Activated naive CD4-positive, alpha-beta T cell treated with anti-CD3 and anti-CD28 coated beads for 36 hours (primary cell): ENCODE measurements around the gene CDCP1. TPM values are rescaled to one million over a fixed set of nuclear protein-coding genes. Genes with fewer than 3 reads are reported as not detected.
A peak's percentile ranks its signal among the peaks of the same experiment; 100 is the strongest.

Experiments
- CTCF ChIA-PET: fragments of 350-600 bp; sonication (Branson Sonifier 250); formaldehyde crosslinking; loops from one replicate; lab custom pipeline; 2021; ENCODE audit warnings: antibody characterized with exemption; lab: Charles Lee
- DNase-seq: peaks from one replicate; pipeline ENCODE4 v3.0.0-alpha.2; 2020
- H3K27ac Mint-ChIP-seq: one replicate; pipeline ENCODE4 v1.8.0; 2021; ENCODE audit warnings: mild to moderate bottlenecking, mixed read lengths
- H3K27me3 Mint-ChIP-seq: one replicate; pipeline ENCODE4 v1.8.0; 2021; ENCODE audit warnings: low read depth, mixed read lengths
- H3K36me3 Mint-ChIP-seq: one replicate; pipeline ENCODE4 v1.8.0; 2021; ENCODE audit warnings: low read depth, mixed read lengths
- H3K4me1 Mint-ChIP-seq: one replicate; pipeline ENCODE4 v1.8.0; 2021; ENCODE audit warnings: low read depth, mixed read lengths
- H3K4me3 Mint-ChIP-seq: one replicate; pipeline ENCODE4 v1.8.0; 2021; ENCODE audit warnings: mild to moderate bottlenecking, moderate library complexity, mixed read lengths
- H3K9me3 Mint-ChIP-seq: one replicate; pipeline ENCODE4 v1.8.0; 2021; ENCODE audit warnings: mixed read lengths
- intact Hi-C: fragments of 100-400 bp; cut with micrococcal nuclease; formaldehyde crosslinking; loops from one replicate; pipeline ENCODE4 v1.15.1; 2023
- total RNA-seq, 2 experiments: library from RNA; stranded (reverse); gene quantifications; one replicate each; pipeline ENCODE4 v1.2.3, GENCODE V29; 2021

The CDCP1 gene
- total RNA-seq, 2 experiments from 2014 or later: 0.41 to 0.59 TPM

DNA sequence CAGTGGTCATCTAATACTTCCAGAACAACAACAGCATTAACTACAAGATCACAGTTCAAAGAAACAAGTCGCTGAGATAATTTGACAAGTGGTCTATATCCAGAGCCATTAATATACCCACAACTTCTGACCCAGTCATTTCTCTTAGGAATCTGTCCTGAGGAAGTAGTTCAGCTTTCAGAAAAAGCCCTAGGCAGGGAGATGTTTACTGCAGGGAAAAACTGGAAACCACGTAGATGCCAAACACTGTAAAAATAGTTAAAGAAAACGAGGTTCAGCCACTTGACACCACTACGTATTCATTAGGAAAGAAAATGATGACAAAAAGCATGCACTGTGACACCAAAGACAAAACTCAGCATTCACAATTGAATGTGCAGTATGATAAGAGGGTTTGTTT, 22.3 kb upstream of the CDCP1 start:
- no peak for DNase-seq
- CTCF ChIA-PET: no interaction called here

DNA sequence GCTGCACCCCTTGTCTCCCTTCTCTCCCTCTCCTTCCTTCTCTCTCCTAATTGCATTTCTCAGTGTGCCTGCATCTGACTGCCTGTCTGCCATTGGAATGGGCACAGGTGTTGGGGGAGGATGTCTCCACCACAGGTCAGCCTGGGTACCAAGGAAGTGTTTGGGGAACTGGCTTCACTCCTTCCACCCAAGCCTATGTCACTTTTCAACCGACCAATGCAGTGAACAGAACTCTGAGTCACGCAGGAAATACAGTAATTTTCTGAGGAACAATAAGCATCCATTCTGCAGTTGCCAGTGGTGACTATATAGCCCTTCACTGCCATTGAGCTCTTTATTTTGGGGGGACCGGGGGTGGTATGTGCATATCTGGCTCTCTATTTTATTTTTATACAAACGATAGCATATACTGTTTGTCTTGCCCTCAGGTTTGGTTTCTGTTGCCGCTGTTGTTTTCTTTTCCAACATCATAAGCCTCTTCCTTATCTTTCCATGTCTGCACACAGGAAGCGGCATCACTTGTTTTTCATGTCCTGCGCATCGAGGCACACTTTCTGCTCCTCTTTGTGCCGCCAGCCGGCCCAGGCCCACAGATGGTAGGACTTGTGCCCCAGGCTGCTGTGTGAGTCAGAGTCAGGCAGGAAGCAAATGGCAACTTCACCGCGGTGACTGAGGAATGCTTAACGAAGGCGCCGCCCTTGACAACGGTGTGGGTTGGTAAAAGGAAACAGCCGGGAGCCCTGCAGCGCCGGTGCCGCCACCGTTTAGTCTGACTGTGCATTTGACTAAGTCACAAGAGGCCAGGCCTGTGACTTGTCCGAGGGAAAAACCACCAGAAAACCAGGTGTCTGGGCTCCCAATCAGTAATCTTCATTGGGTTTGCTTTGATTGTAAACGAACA, 21.1 kb upstream of the CDCP1 start:
- Mint-ChIP-seq H3K4me1 (peaks cover 19% of the 10 kb centered on the region), H3K27ac (peak overlapping the region; percentile 88), H3K4me3 (peak overlapping the region; percentile 55), H3K27me3 (no peaks in the 10 kb centered on the region), H3K9me3 (no peaks in the 10 kb centered on the region), H3K36me3 (no peaks in the 10 kb centered on the region)
- intact Hi-C loops: loop anchor here (1.0 to 5.0 kb wide), 5 partner anchors 43 to 500 kb away; no protein-coding TSS in a partner anchor
- CTCF ChIA-PET: interaction anchor here (0.6 to 0.7 kb wide), 2 partner anchors 22 to 124 kb away, joined by 3 to 8 read pairs; no protein-coding TSS in a partner anchor
- peak; percentile 95 for DNase-seq

More for the DNA sequence above, 22.3 kb upstream of the CDCP1 start:
- Mint-ChIP-seq H3K27me3 (no peaks in the 10 kb centered on the region), H3K9me3 (no peaks in the 10 kb centered on the region), H3K4me3 (no peak overlapping the region), H3K4me1 (peaks cover 19% of the 10 kb centered on the region), H3K27ac (no peak overlapping the region), H3K36me3 (no peaks in the 10 kb centered on the region)
- intact Hi-C loops: loop anchor here (5.0 kb wide), 1 partner anchor 499 kb away; no protein-coding TSS in a partner anchor

DNA sequence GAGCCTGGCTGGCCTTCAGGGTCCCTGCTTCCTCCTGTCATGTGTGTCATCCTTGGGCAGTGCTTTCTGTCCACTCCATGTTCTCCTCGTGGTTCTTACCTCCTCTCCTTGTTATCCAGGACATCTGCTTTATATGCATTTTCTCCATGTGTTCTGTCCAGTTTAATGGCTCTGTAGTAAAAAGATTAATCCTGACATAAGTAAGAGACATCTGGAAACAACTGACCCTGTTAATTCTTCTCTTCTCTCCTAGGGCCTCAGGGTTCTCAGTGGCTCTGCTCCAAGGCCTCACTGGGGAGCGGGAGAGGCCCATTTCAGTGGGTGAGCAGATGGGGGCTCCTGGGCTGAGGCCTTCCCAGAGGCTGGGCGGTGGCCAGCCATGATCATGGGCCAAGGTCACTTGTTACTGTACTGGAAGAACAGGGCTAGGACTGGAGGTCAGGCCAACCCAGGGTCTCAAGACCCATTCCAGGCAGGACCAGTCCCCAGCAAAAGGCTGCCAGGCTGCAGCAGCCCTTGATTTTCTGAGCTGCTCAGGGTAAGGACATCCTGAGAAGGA, 20.2 kb upstream of the CDCP1 start:
- H3K36me3 Mint-ChIP-seq: no peaks in the 10 kb centered on the region
- no peak for DNase-seq
- H3K27me3 Mint-ChIP-seq: no peaks in the 10 kb centered on the region
- CTCF ChIA-PET: interaction anchor here (0.7 kb wide), 1 partner anchor 123 kb away, joined by 3 read pairs; no protein-coding TSS in a partner anchor
- intact Hi-C loops: loop anchor here (2.0 to 5.0 kb wide), 2 partner anchors 102 to 501 kb away; no protein-coding TSS in a partner anchor
- no peak overlapping the region for H3K27ac Mint-ChIP-seq
- no peak overlapping the region for H3K4me3 Mint-ChIP-seq
- H3K9me3 Mint-ChIP-seq: no peaks in the 10 kb centered on the region
- H3K4me1 Mint-ChIP-seq: peaks cover 19% of the 10 kb centered on the region

DNA sequence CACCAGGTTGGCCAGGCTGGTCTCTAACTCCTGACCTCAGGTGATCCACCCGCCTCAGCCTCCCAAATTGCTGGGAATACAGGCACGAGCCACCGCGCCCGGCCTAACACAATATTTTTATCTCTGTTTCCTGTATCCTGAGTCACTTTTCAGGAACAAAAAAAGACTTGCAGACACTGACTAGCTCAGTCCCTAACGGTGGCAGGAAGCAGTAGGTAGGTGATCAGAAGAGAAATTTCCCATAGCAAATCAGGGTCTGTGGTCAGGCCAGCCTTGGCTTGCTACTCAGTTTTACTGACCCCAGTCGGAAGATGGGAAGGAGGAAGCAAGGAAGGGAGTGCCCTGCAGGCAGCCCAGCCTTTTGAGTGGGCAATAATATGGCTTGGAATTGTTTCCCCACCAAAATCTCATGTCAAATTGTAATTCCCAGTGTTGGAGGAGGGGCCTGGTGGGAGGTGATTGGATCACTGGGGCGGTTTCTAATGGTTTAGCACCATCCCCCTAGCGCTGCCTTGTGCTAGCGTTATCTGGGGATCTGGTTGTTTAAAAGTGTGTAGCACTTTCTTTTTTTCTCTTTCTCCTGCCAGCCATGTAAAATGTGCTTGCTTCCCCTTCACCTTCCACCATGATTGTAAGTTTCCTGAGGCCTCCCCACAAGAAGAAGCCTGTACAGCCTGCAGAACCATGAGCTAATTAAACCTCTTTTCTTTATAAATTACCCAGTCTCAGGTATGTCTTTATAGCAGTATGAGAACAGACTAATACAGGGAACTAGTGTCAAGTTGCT, 19.5 kb upstream of the CDCP1 start:
- Mint-ChIP-seq H3K27ac (no peak overlapping the region), H3K27me3 (no peaks in the 10 kb centered on the region), H3K9me3 (no peaks in the 10 kb centered on the region), H3K4me1 (peaks cover 19% of the 10 kb centered on the region), H3K36me3 (no peaks in the 10 kb centered on the region), H3K4me3 (no peak overlapping the region)
- intact Hi-C loops: loop anchor here (2.0 to 5.0 kb wide), 2 partner anchors 101 to 502 kb away; no protein-coding TSS in a partner anchor
- DNase-seq: no peak
- CTCF ChIA-PET: interaction anchor here (0.7 kb wide), 1 partner anchor 23 kb away, joined by 6 read pairs; no protein-coding TSS in a partner anchor

DNA sequence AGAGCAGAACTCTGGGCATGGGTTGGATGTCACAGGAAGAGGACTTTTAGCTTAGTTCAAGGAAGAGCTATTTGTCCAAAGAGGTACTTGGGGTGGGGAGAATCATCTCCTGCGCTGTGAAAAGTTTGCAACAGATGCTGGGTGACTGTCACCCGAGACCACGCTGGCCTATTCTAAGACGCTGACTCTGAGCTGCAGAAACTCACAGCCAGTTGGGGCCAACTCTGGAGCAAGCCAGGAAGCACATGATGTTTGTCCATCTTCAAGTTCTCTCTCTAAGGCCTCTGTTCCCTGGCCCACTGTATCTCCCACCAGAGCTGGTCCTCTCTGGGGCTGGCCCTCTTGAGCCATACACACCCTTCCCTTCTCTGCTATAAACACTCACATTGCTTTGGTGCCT, 17.9 kb upstream of the CDCP1 start:
- DNase-seq: no peak
- H3K4me3 Mint-ChIP-seq: no peak overlapping the region
- no peaks in the 10 kb centered on the region for H3K36me3 Mint-ChIP-seq
- H3K27me3 Mint-ChIP-seq: no peaks in the 10 kb centered on the region
- H3K9me3 Mint-ChIP-seq: no peaks in the 10 kb centered on the region
- CTCF ChIA-PET: no interaction called here
- H3K27ac Mint-ChIP-seq: no peak overlapping the region
- intact Hi-C loops: no loop called here
- H3K4me1 Mint-ChIP-seq: peaks cover 17% of the 10 kb centered on the region

DNA sequence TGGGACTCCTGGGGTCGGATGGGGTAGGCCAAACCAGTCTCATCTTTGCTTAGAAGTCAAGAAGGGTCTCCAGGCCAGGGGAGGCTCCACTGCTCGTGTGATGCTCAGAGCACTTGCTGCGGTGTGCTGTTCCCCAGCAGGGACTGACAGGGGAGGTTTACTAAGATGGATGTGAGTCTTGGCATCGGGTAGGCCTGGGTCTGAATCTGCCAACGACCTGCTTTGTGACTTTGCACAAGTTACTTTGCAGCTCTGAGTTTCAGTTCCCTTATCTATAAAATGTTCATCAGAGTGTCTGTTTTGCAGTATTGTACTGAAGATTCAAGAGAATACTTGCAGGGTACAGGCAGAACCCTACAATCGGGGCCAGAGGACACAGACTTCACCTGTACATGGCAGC, 17.3 kb upstream of the CDCP1 start:
- Mint-ChIP-seq H3K27ac (no peak overlapping the region), H3K4me1 (peaks cover 17% of the 10 kb centered on the region), H3K27me3 (no peaks in the 10 kb centered on the region), H3K4me3 (no peak overlapping the region), H3K36me3 (no peaks in the 10 kb centered on the region), H3K9me3 (no peaks in the 10 kb centered on the region)
- no peak for DNase-seq
- CTCF ChIA-PET: interaction anchor here (0.6 kb wide), 1 partner anchor 47 kb away, joined by 3 read pairs; no protein-coding TSS in a partner anchor
- intact Hi-C loops: no loop called here

DNA sequence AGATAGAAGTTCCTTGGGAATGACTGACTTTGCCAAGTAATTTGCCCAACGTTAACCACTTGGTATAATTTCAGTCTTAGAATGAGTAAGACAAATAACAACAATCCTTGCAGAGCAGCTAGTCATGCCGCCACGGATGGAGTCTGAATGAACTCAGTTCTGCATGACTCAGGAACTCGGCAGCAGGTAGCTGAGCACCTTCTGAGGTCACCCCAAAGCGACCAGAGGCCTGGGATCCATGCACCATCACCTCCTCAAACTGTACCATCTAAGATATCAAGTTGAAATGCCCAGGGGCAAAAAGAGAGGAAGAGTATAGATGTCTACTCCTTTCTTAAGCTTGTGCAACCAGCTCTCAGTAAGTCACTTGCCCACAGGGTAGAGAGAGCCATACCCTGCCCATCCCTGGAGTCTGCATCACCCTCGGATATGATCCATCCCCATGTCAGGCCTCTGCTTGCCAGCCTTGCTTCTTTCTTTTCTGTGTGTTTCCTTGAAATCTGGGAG, 8.5 kb upstream of the CDCP1 start:
- Mint-ChIP-seq H3K27me3 (no peaks in the 10 kb centered on the region), H3K9me3 (peaks cover 13% of the 10 kb centered on the region), H3K27ac (no peak overlapping the region), H3K36me3 (peaks cover 3% of the 10 kb centered on the region), H3K4me1 (no peaks in the 10 kb centered on the region), H3K4me3 (no peak overlapping the region)
- DNase-seq: no peak
- CTCF ChIA-PET: interaction anchor here (0.6 to 1.2 kb wide), 3 partner anchors 56 to 116 kb away, joined by 3 to 7 read pairs (median 3); no protein-coding TSS in a partner anchor
- intact Hi-C loops: loop anchor here (5.0 kb wide), 1 partner anchor 392 kb away; the partner anchor contains the start of genes KIAA1143 and KIF15

DNA sequence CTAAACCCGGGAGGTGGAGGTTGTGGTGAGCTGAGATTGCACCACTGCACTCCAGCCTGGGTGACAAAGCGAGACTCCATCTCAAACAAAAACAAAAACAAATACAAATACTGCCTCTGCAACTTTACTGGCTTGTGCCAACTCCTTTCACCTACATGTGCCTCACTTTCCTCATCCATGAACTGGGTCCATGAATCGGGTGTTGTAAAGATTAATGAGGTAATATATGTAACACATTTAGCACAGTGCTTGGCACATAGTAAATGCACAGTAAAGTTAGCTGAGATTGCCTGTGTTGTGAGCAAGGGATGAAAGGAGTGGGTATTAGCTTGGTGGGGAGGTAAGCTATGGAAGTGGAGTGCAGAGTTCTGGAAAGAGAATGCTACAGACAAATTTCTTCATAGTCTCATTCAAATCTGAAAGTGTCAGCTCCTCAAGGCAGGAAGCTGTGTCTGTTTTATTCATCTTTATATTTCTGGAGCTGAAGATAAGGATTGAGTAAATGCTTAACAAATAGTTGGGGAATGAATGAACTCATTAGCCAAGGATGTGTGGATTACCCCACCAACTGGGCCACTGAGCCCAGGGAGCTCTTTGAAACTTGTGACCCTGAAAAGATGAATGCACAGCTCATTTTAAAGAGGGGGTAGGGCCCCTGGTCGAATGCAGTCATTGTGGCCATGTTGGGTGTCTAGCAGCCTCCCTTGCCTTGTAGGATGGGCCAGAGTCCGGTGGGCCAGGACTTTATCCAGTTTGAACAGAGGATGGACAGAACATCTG, 7.7 kb upstream of the CDCP1 start:
- Mint-ChIP-seq H3K4me1 (no peaks in the 10 kb centered on the region), H3K4me3 (no peak overlapping the region), H3K9me3 (peaks cover 13% of the 10 kb centered on the region), H3K36me3 (peaks cover 3% of the 10 kb centered on the region), H3K27ac (no peak overlapping the region), H3K27me3 (no peaks in the 10 kb centered on the region)
- no peak for DNase-seq
- CTCF ChIA-PET: interaction anchor here (0.6 to 1.2 kb wide), 3 partner anchors 57 to 116 kb away, joined by 3 to 7 read pairs (median 3); no protein-coding TSS in a partner anchor
- intact Hi-C loops: loop anchor here (5.0 kb wide), 1 partner anchor 392 kb away; the partner anchor contains the start of genes KIAA1143 and KIF15

DNA sequence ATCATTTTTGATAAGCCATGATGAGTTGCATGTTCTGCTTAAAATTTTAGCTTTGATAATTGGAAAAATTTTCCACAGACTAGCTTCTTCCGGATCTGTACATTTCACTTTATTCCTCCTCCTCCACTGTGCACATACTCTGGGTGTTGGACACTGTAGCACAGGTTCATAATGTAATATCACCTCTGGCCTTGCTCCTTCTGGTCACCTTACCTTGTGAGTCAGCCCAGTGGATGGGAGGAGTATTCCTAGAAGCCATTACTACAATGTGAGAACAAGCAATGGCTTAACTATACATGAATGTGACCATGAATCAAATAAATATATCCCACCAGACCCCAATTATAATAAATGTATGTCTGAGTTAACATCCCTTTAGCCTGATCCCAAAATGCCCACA, 6.1 kb upstream of the CDCP1 start:
- H3K9me3 Mint-ChIP-seq: peaks cover 13% of the 10 kb centered on the region
- H3K4me3 Mint-ChIP-seq: no peak overlapping the region
- CTCF ChIA-PET: no interaction called here
- peaks cover 3% of the 10 kb centered on the region for H3K36me3 Mint-ChIP-seq
- H3K27ac Mint-ChIP-seq: no peak overlapping the region
- H3K27me3 Mint-ChIP-seq: no peaks in the 10 kb centered on the region
- no peak for DNase-seq
- no peaks in the 10 kb centered on the region for H3K4me1 Mint-ChIP-seq
- intact Hi-C loops: loop anchor here (5.0 kb wide), 1 partner anchor 390 kb away; the partner anchor contains the start of genes KIAA1143 and KIF15

DNA sequence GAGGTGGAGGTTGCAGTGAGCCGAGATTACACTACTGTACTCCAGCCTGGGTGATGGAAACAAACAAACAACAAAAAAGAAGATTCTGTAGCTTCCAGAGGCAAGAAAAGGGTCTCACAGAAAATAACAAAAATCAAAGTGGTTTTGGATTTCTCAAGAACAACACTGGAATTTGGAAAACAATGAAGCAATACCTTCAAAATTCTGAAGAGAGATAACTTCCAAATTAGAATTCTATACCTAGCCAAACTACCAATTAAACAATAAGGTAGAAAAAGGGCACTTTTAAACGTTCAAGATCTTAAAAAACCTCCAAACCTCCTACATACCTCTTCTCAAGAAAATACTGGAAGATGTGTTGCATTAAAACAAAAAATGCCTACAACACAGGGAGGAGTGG, 4.9 kb upstream of the CDCP1 start:
- CTCF ChIA-PET: no interaction called here
- Mint-ChIP-seq H3K27ac (no peak overlapping the region), H3K36me3 (peaks cover 3% of the 10 kb centered on the region), H3K4me1 (peaks cover 2% of the 10 kb centered on the region), H3K27me3 (peaks cover 9% of the 10 kb centered on the region), H3K4me3 (no peak overlapping the region), H3K9me3 (peaks cover 13% of the 10 kb centered on the region)
- DNase-seq: no peak
- intact Hi-C loops: loop anchor here (5.0 kb wide), 1 partner anchor 389 kb away; the partner anchor contains the start of genes KIAA1143 and KIF15

DNA sequence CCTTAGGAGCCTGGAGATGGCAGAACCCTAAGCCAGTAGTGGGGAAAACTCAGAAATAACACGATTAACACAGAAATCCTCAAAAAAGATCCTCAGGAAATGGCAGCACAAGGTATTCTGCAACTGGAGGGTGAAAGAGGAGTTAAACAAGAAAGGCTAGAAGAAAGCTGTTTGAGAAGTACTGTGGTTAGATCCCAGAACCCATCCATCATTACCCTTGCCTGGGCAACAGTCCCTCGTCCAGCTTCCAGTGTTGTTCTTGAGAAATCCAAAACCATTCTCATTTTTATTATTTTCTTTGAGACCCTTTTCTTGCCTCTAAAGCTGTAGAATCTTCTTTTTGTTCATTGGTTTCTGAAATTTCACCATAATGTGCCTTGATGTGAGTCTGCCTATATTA, 2.7 kb upstream of the CDCP1 start:
- intact Hi-C loops: no loop called here
- DNase-seq: no peak
- no peak overlapping the region for H3K27ac Mint-ChIP-seq
- no peak overlapping the region for H3K4me3 Mint-ChIP-seq
- H3K27me3 Mint-ChIP-seq: peaks cover 23% of the 10 kb centered on the region
- CTCF ChIA-PET: no interaction called here
- H3K9me3 Mint-ChIP-seq: peaks cover 13% of the 10 kb centered on the region
- H3K36me3 Mint-ChIP-seq: peaks cover 3% of the 10 kb centered on the region
- H3K4me1 Mint-ChIP-seq: peaks cover 12% of the 10 kb centered on the region
